HG03060 (cell line): ENCODE results near the gene FAM209A.
A peak's percentile ranks its signal among the peaks of the same experiment; 100 is the strongest.
"Not testable (repeated sequence)": the region's sequence is repeated elsewhere in the genome, so short reads cannot be mapped to it uniquely, and the experiment has no call there.

Source experiments
- ATAC-seq: cut with Tn5 transposase; IDR thresholded peaks from one replicate; pipeline ENCODE4 v1.9.1; 2021; ENCODE audit warnings: low read depth, moderate number of reproducible peaks; ENCODE audit not compliant: unreplicated experiment

Gene FAM209A

GRCh38 chr20:56537997-56538396, 13.5 kb downstream of the FAM209A start:
- no peak for ATAC-seq

GRCh38 chr20:56540415-56540814, 15.9 kb downstream of the FAM209A start:
- no peak for ATAC-seq

GRCh38 chr20:56542489-56543030, 18.0 kb downstream of the FAM209A start:
- ATAC-seq: no peak

GRCh38 chr20:56551571-56551970, 27.0 kb downstream of the FAM209A start:
- ATAC-seq: no peak

GRCh38 chr20:56552911-56553629, 28.5 kb downstream of the FAM209A start:
- ATAC-seq: no peak

- ATAC-seq: peak; percentile 87
Observed at GRCh38 chr20:56554869-56555268, 30.3 kb downstream of the FAM209A start.

- no peak for ATAC-seq
Observed at GRCh38 chr20:56558968-56559367, 34.4 kb downstream of the FAM209A start.

- not testable (repeated sequence) for ATAC-seq
Observed at GRCh38 chr20:56564526-56564925, 40.0 kb downstream of the FAM209A start.

GRCh38 chr20:56565511-56565910, 41.0 kb downstream of the FAM209A start:
- no peak for ATAC-seq

GRCh38 chr20:56566621-56567020, 42.1 kb downstream of the FAM209A start:
- no peak for ATAC-seq

GRCh38 chr20:56570832-56571231, 46.3 kb downstream of the FAM209A start:
- ATAC-seq: no peak

GRCh38 chr20:56572172-56572571, 47.6 kb downstream of the FAM209A start:
- ATAC-seq: no peak

- no peak for ATAC-seq
Observed at GRCh38 chr20:56573986-56574385, 49.4 kb downstream of the FAM209A start.

- ATAC-seq: no peak
Observed at GRCh38 chr20:56574531-56575142, 50.1 kb downstream of the FAM209A start.

- ATAC-seq: no peak
Observed at GRCh38 chr20:56575157-56575556, 50.6 kb downstream of the FAM209A start.
